Measurements from ENCODE around the gene GABBR2.

DNA sequence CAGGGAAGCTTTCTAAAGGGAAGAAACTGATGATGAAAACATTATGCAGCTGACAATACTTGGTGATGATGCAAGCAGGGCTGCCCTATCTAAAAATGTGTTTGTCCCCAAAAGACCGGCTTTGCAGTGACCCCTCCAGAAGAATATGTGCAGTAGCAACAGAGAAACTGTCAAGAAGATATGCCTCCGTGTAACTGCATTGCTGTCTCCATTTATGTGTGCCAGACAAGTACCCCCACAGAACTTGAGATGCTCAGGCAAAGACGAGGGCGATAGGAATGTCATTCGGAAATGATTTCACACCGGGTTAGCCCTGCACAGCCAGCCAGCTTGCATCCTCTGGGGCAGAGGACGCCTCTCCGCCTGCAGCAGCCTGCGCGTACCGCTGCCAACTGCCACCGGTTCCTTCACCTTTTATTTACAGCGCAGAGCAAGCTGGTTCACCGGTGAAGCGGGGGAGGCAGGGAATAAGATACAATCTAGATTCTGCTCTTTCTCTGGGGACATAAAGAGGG lies 2.0 kb downstream of the GABBR2 start:
- TF ChIP-seq, protein P1, sequence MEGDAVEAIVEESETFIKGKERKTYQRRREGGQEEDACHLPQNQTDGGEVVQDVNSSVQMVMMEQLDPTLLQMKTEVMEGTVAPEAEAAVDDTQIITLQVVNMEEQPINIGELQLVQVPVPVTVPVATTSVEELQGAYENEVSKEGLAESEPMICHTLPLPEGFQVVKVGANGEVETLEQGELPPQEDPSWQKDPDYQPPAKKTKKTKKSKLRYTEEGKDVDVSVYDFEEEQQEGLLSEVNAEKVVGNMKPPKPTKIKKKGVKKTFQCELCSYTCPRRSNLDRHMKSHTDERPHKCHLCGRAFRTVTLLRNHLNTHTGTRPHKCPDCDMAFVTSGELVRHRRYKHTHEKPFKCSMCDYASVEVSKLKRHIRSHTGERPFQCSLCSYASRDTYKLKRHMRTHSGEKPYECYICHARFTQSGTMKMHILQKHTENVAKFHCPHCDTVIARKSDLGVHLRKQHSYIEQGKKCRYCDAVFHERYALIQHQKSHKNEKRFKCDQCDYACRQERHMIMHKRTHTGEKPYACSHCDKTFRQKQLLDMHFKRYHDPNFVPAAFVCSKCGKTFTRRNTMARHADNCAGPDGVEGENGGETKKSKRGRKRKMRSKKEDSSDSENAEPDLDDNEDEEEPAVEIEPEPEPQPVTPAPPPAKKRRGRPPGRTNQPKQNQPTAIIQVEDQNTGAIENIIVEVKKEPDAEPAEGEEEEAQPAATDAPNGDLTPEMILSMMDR (conservative IDR thresholded peaks at IDR 0.05 in 1 of 2, IDR thresholded peaks at IDR 0.05 in 1 of 2; ENCODE audit: extremely low read depth in 1 of 2, insufficient read depth in 1 of 2, low read depth in 1 of 2, low read length in 2 of 2): no peak
- no peak for TF ChIP-seq EZH2 (IDR thresholded peaks at IDR 0.05; ENCODE audit: borderline replicate concordance, low read length)

Data from mammary epithelial cell (primary cell).